HG02759 (cell line): ENCODE measurements around the gene ARL5C.
"Not testable (repeated sequence)": the region's sequence is repeated elsewhere in the genome, so short reads cannot be mapped to it uniquely, and the experiment has no call there.

Experiments used
- ATAC-seq: cut with Tn5 transposase; IDR thresholded peaks from one replicate; pipeline ENCODE4 v1.9.1; 2021; ENCODE audit warnings: mild to moderate bottlenecking, moderate library complexity; ENCODE audit not compliant: unreplicated experiment

The ARL5C gene

GRCh38 chr17:39141915-39142664 is 23.9 kb downstream of the ARL5C start:
- no peak for ATAC-seq

GRCh38 chr17:39141294-39141693 is 24.7 kb downstream of the ARL5C start:
- no peak for ATAC-seq

GRCh38 chr17:39139561-39139960 is 26.4 kb downstream of the ARL5C start:
- ATAC-seq, result no peak

- ATAC-seq, result no peak
Observed at GRCh38 chr17:39139161-39139511, 26.8 kb downstream of the ARL5C start.

GRCh38 chr17:39138431-39139160 is 27.4 kb downstream of the ARL5C start:
- ATAC-seq, result no peak

GRCh38 chr17:39134878-39135277 is 31.1 kb downstream of the ARL5C start:
- ATAC-seq, result no peak

- no peak for ATAC-seq
Observed at GRCh38 chr17:39132192-39132610, 33.8 kb downstream of the ARL5C start.

- no peak for ATAC-seq
Observed at GRCh38 chr17:39131616-39132015, 34.3 kb downstream of the ARL5C start.

GRCh38 chr17:39130205-39130604 is 35.8 kb downstream of the ARL5C start:
- ATAC-seq, result no peak

- not testable (repeated sequence) for ATAC-seq
Observed at GRCh38 chr17:39129544-39129943, 36.4 kb downstream of the ARL5C start.

GRCh38 chr17:39126436-39126835 is 39.5 kb downstream of the ARL5C start:
- ATAC-seq, result no peak

GRCh38 chr17:39125143-39125875 is 40.7 kb downstream of the ARL5C start:
- ATAC-seq, result no peak

GRCh38 chr17:39123627-39124026 is 42.3 kb downstream of the ARL5C start:
- no peak for ATAC-seq

- no peak for ATAC-seq
Observed at GRCh38 chr17:39122991-39123390, 43.0 kb downstream of the ARL5C start.

GRCh38 chr17:39121919-39122318 is 44.0 kb downstream of the ARL5C start:
- not testable (repeated sequence) for ATAC-seq

- peak; percentile 62 for ATAC-seq
Observed at GRCh38 chr17:39118674-39119419, 47.1 kb downstream of the ARL5C start.

GRCh38 chr17:39116224-39116623 is 49.7 kb downstream of the ARL5C start:
- ATAC-seq, result no peak

- ATAC-seq, result no peak
Observed at GRCh38 chr17:39115135-39115534, 50.8 kb downstream of the ARL5C start.

GRCh38 chr17:39114723-39115122 is 51.2 kb downstream of the ARL5C start:
- no peak for ATAC-seq

GRCh38 chr17:39113871-39114270 is 52.1 kb downstream of the ARL5C start:
- ATAC-seq, result no peak
